ENCODE measurements around the gene AUTS2.

Gene AUTS2

GRCh38 chr7:69608049-69608448, 9.8 kb downstream of the AUTS2 start:
- ATAC-seq (replicated peaks) (no peak), DNase-seq (no peak)
- Mint-ChIP-seq H3K27ac (no peak overlapping the region), H3K36me3 (no peaks in the 10 kb centered on the region), H3K27me3 (peaks cover 0 to 3% of the 10 kb centered on the region in 2 donors), H3K9me3 (no peaks in the 10 kb centered on the region), H3K4me1 (peaks cover 0 to 6% of the 10 kb centered on the region in 2 donors), H3K4me3 (no peak overlapping the region)

DNA sequence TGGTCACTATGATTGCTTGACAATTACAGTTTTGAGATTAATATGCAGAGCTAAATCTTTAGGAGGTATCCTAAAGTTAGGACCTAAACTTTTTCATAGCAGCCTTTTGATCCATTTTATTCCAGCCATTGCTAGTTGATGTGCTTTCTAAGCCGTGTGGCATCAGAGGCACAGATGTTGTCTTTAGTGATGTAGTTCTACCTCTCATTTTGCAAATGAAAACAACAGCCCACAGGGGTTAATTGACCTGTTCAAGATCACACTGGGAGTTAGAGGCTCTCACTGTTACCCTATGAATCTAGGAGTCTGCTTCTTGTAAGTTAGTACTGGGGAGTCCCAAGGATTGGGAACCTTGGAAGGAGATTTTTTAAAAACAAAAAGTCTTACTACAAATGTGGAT, 10.6 kb downstream of the AUTS2 start:
- Mint-ChIP-seq H3K9me3 (no peaks in the 10 kb centered on the region), H3K4me3 (no peak overlapping the region), H3K27ac (no peak overlapping the region), H3K36me3 (no peaks in the 10 kb centered on the region), H3K27me3 (peaks cover 0 to 3% of the 10 kb centered on the region in 2 donors), H3K4me1 (peaks cover 0 to 12% of the 10 kb centered on the region in 2 donors)
- no peak for DNase-seq
- ATAC-seq (replicated peaks) = no peak

- no peak for ATAC-seq (replicated peaks)
- no peak for DNase-seq
- no peaks in the 10 kb centered on the region for H3K36me3 Mint-ChIP-seq
- peaks cover 0 to 3% of the 10 kb centered on the region in 2 donors for H3K27me3 Mint-ChIP-seq
- H3K9me3 Mint-ChIP-seq = no peaks in the 10 kb centered on the region
- H3K4me3 Mint-ChIP-seq = no peak overlapping the region
- peaks cover 0 to 18% of the 10 kb centered on the region in 2 donors for H3K4me1 Mint-ChIP-seq
- no peak overlapping the region for H3K27ac Mint-ChIP-seq
These were observed 11.5 kb downstream of the AUTS2 start for GRCh38 chr7:69609541-69610373.

DNA sequence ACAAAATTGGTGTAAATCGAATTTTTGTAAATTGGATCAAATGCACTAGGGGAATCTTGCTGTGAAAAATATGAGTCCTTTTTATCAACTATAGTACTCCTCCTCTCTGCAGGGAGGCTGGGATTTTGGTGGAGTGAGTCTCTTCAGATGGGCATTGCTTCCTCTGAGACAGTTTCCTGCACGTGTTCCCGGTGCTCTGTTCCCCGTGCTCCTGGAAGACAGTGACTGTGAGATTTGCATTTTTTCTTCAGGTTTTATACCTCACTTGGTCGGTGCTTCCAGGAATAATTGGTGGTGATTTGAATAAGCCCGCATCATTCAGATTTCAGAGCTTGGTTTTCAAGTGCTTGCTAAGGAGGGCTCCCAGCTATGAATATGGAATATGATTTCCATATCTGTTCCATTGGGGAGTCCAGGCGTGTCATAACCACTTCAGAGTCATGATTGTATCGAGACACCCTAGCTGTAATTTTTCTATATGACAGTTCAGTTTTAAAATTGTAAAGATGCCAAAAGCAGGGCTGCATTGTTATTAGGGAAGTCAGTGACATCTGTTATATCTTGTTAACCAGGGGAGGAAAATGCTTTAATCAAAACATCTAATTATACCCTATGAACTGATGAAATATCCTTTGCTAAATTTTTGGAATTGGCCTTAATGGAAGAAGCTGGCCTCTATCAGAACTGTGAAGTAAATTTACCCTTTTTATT, 12.3 kb downstream of the AUTS2 start:
- Mint-ChIP-seq H3K4me1 (peaks cover 0 to 18% of the 10 kb centered on the region in 2 donors), H3K9me3 (no peaks in the 10 kb centered on the region), H3K27ac (no peak overlapping the region), H3K36me3 (no peaks in the 10 kb centered on the region), H3K4me3 (no peak overlapping the region), H3K27me3 (peaks cover 0 to 3% of the 10 kb centered on the region in 2 donors)
- DNase-seq (no peak), ATAC-seq (replicated peaks) (no peak)

DNA sequence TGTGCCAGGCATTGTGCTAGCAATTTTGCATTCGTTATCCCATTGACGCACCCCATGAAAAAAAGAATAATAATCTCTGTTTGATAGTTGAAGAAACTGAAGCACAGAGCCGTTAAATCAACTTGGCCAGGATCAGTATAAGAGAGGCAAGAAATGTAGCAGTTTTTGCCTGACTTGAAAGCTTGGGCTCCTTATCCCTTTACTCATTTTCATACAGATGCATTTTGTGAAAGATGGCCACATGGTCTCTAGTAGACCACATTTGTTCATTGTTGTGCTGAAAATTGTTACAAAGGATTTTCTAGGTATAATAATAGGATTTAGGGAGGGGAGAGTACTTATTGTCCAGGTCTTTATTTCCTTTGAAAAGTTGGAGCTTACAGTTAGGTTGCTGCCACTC, 14.7 kb downstream of the AUTS2 start:
- ATAC-seq (replicated peaks) = no peak
- Mint-ChIP-seq H3K4me3 (no peak overlapping the region), H3K4me1 (peaks cover 4 to 23% of the 10 kb centered on the region in 2 donors), H3K36me3 (no peaks in the 10 kb centered on the region), H3K27ac (no peak overlapping the region), H3K9me3 (no peaks in the 10 kb centered on the region), H3K27me3 (no peaks in the 10 kb centered on the region)
- DNase-seq = no peak

DNA sequence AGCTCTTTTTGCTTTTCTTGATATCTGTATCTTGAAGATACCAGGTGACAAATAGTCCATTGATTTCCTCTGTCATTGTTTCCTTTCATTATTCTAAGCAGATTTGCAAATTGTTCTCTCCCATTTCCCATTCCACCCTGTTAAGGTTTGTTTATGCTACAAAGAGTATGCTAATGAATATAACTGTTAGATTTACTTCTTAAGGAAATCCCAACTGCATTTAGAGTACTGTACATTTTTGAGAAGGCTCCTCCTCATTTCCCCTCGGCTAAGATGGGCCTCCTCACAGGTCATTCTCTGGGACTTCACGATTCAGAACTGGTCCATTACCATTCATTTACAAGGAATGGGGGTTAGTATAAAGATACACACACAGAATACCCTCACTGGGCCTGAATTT, 15.6 kb downstream of the AUTS2 start:
- no peaks in the 10 kb centered on the region for H3K27me3 Mint-ChIP-seq
- ATAC-seq (replicated peaks) (no peak), DNase-seq (no peak)
- H3K9me3 Mint-ChIP-seq = no peaks in the 10 kb centered on the region
- no peaks in the 10 kb centered on the region for H3K36me3 Mint-ChIP-seq
- H3K27ac Mint-ChIP-seq = no peak overlapping the region
- peaks cover 8 to 25% of the 10 kb centered on the region in 2 donors for H3K4me1 Mint-ChIP-seq
- no peak overlapping the region for H3K4me3 Mint-ChIP-seq

- DNase-seq (no peak), ATAC-seq (replicated peaks) (no peak)
- Mint-ChIP-seq H3K4me1 (peaks cover 18 to 34% of the 10 kb centered on the region in 2 donors), H3K4me3 (no peak overlapping the region), H3K36me3 (no peaks in the 10 kb centered on the region), H3K9me3 (no peaks in the 10 kb centered on the region), H3K27me3 (no peaks in the 10 kb centered on the region), H3K27ac (no peak overlapping the region)
These were observed 17.4 kb downstream of the AUTS2 start for GRCh38 chr7:69615685-69616084.

DNA sequence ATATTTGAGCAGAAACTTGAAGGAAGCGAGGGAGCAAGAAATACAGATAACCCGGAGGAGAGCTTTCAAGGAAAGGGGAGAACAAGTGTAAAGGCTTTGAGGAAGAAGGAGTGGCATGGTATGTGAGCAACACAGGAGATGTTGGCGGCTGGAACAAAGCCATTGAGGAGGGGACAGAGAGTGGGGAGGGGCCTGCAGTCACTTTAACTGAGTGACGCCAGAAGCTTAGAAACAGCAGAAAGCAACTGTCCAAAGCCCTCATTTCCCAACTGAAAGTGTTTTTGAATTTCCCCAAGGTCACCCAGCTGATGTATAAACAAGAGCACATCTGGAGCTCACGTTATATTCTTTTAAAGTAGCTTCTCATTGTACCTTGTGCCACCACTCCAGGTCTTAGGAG, 19.1 kb downstream of the AUTS2 start:
- Mint-ChIP-seq H3K27me3 (no peaks in the 10 kb centered on the region), H3K4me1 (peaks cover 18 to 34% of the 10 kb centered on the region in 2 donors), H3K4me3 (no peak overlapping the region), H3K9me3 (no peaks in the 10 kb centered on the region), H3K27ac (no peak overlapping the region), H3K36me3 (no peaks in the 10 kb centered on the region)
- ATAC-seq (replicated peaks) (no peak), DNase-seq (no peak)

DNA sequence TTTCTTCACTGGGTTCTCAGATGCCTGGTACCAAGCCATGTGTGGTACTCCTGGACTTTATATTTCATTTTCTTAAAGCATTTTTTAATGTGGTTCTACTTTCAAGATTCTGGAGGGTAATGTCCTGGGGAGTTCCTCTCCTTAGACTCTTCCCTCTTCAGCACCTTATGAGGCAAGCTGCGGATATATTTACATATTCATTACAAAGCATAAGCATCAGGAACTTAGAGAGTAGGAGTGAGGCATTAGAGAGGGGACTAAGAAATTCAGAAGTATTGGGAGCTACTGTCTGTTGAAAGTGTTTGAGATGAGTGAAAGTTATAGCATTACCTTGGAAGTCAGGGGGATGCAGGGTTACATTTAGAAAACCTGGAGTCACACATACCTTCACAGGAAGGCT, 20.8 kb downstream of the AUTS2 start:
- H3K4me3 Mint-ChIP-seq = no peak overlapping the region
- no peaks in the 10 kb centered on the region for H3K36me3 Mint-ChIP-seq
- no peaks in the 10 kb centered on the region for H3K9me3 Mint-ChIP-seq
- peaks cover 18 to 26% of the 10 kb centered on the region in 2 donors for H3K4me1 Mint-ChIP-seq
- H3K27me3 Mint-ChIP-seq = no peaks in the 10 kb centered on the region
- DNase-seq (no peak), ATAC-seq (replicated peaks) (peak in 1 of 2 donors; percentile 23)
- H3K27ac Mint-ChIP-seq = no peak overlapping the region

DNA sequence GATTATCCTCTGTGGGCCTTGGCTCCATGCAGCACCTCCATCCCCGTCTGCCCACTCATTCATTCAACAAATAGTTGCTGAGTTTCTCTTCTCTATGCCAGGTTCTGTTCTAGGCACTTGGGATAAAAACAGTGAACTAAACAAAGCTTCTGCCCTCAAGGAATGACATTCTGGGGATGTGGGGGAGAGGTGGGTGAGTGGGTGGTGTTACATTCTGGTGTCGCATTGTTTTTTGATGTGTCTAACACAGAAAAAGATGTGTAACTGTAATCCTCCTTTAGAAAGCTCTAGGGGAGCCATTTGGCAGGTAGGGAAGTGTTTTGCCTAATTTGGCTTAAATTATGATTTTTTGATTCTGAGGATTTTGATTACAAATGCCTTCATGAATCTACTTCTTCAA, 21.4 kb downstream of the AUTS2 start:
- H3K4me1 Mint-ChIP-seq = peaks cover 18 to 25% of the 10 kb centered on the region in 2 donors
- H3K27me3 Mint-ChIP-seq = no peaks in the 10 kb centered on the region
- no peak overlapping the region for H3K4me3 Mint-ChIP-seq

DNA sequence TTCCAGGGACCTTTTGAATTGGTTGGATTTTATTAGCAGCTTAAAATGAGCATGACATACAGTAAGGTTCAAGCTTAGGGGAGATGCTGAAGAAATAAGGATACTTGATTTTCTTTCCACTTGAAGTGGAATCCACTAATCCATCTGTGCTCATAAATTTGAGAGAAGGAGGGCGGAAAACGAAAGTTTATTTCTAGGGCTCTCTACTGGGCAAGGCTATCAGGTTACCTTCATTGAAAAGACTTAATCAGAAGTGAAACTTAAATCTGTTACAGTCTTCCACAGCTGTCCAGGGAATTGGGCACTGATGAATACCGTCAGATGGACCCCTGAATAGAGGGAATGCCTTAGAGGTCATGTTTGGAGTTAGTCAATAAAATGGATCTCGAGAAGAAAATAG, 21.8 kb downstream of the AUTS2 start:
- DNase-seq = no peak
- Mint-ChIP-seq H3K27ac (no peak overlapping the region), H3K27me3 (no peaks in the 10 kb centered on the region), H3K4me1 (peaks cover 18 to 29% of the 10 kb centered on the region in 2 donors), H3K4me3 (no peak overlapping the region), H3K36me3 (no peaks in the 10 kb centered on the region), H3K9me3 (no peaks in the 10 kb centered on the region)
- no peak for ATAC-seq (replicated peaks)

More for the DNA sequence above, 21.4 kb downstream of the AUTS2 start:
- ATAC-seq (replicated peaks) (no peak), DNase-seq (no peak)
- Mint-ChIP-seq H3K36me3 (no peaks in the 10 kb centered on the region), H3K27ac (no peak overlapping the region), H3K9me3 (no peaks in the 10 kb centered on the region)

- DNase-seq (no peak), ATAC-seq (replicated peaks) (no peak)
- H3K27ac Mint-ChIP-seq = no peak overlapping the region
- no peaks in the 10 kb centered on the region for H3K9me3 Mint-ChIP-seq
- no peaks in the 10 kb centered on the region for H3K27me3 Mint-ChIP-seq
- no peaks in the 10 kb centered on the region for H3K36me3 Mint-ChIP-seq
- H3K4me3 Mint-ChIP-seq = no peak overlapping the region
- peaks cover 18 to 31% of the 10 kb centered on the region in 2 donors for H3K4me1 Mint-ChIP-seq
These were observed 22.4 kb downstream of the AUTS2 start for GRCh38 chr7:69620650-69621049.

DNA sequence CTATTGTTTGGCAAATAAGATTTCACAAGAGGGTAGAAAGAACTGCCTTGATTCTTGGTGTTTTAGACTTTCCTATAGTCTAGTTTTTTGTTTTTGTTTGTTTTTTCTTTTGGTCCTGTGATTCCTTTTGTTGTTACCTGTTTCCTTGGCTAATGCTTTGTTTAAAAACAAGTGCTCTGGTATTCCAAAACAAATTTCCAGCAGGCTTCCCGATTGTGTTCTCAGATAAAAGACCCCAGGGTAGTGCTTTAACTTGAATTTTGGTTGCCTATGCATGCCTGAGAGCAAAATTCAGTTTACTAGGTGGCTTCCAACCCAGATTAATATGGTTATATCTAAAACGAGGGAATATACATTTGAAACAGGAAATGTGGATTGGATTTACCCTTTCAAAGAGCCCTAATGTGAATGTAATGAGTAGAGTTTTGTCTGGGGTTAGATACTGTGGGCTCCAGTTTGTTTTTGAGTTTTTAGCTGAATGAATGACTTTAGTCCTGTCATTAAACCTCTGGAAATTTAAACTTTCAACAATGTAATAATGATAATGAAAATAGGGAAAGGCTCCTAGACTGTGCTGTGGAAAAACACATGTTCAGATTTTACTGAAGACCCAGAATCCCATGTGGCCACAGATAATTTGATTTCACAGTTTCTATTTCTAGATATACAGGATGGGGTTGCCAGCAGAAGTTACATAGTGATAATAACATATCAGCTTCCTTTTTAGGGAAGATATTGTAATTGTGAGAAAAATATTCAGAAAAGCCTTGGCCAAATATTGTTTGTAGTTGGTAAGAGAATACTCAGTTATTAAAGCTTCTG, 23.9 kb downstream of the AUTS2 start:
- Mint-ChIP-seq H3K36me3 (no peaks in the 10 kb centered on the region), H3K27me3 (no peaks in the 10 kb centered on the region), H3K9me3 (no peaks in the 10 kb centered on the region), H3K4me3 (no peak overlapping the region), H3K4me1 (peaks cover 16 to 27% of the 10 kb centered on the region in 2 donors), H3K27ac (no peak overlapping the region)
- ATAC-seq (replicated peaks) = no peak
- DNase-seq = no peak

- Mint-ChIP-seq H3K4me3 (no peak overlapping the region), H3K27ac (no peak overlapping the region), H3K4me1 (peaks cover 14 to 25% of the 10 kb centered on the region in 2 donors), H3K36me3 (no peaks in the 10 kb centered on the region), H3K27me3 (no peaks in the 10 kb centered on the region), H3K9me3 (no peaks in the 10 kb centered on the region)
- ATAC-seq (replicated peaks) (no peak), DNase-seq (no peak)
These were observed 24.7 kb downstream of the AUTS2 start for GRCh38 chr7:69622960-69623359.
